HCT116 (cell line): ENCODE data around the gene FNDC3B. TPM values are rescaled to one million over a fixed set of nuclear protein-coding genes. Genes with fewer than 3 reads are reported as not detected.

ENCODE experiments used
- ATAC-seq: fragments of 200-7000 bp; cut with Tn5 transposase; 2 replicates; pipeline ENCODE4 v1.9.1; 2020; ENCODE audit warnings: mild to moderate bottlenecking, moderate library complexity
- BruUV-seq: library from RNA; stranded (reverse); fragments of 400-500 nt; replicated peaks from 2 replicates; lab custom pipeline; 2021; lab: Mats Ljungman, UMichigan
- CTCF ChIA-PET: fragments of 300-600 bp; sonication (Branson Sonifier 250); formaldehyde crosslinking; loops from one replicate; lab custom pipeline; 2021; ENCODE audit warnings: antibody characterized with exemption; lab: Charles Lee
- POLR2A ChIA-PET: fragments of 300-600, 350-600 bp; sonication (Branson Sonifier 250); formaldehyde crosslinking; loops from one replicate; lab custom pipeline; 2021; ENCODE audit warnings: antibody characterized with exemption; lab: Charles Lee
- RAD21 ChIA-PET, 2 experiments: fragments of 300-600 bp; sonication (Branson Sonifier 250); formaldehyde crosslinking; loops; one replicate each; lab custom pipeline; 2023; ENCODE audit warnings: low total read pairs in 2 of 2; ENCODE audit not compliant: uncharacterized antibody in 2 of 2, unreplicated experiment in 2 of 2, low non-redundant PET in 1 of 2; lab: Charles Lee
- DNase-seq: peaks from one replicate; pipeline ENCODE4 v3.0.0-alpha.2; 2010; ENCODE audit warnings: low read depth, low spot score
- H2AFZ ChIP-seq: fragments of 200-600 bp; shearing (Covaris generic), sonication (generic); 2 replicates; pipeline ENCODE4 v1.6.1; 2017; ENCODE audit warnings: low read depth, mixed run types, mixed read lengths, antibody characterized with exemption, low read length; ENCODE audit not compliant: poor library complexity, severe bottlenecking
- H3K27ac ChIP-seq: 2 replicates; pipeline ENCODE4 v1.5.1; 2012; ENCODE audit warnings: low read depth, low read length
- H3K27me3 ChIP-seq: fragments of 200-600 bp; sonication (generic); 2 replicates; pipeline ENCODE4 v1.6.1; 2016; ENCODE audit warnings: mixed run types, low read length, mixed read lengths; ENCODE audit not compliant: insufficient read depth
- H3K36me3 ChIP-seq, 2 experiments: fragments of 200-500 bp in 1 of 2; fragments of 200-600 bp in 1 of 2; sonication (Bioruptor generic) in 1 of 2; sonication (generic) in 1 of 2; 2 replicates each; pipeline versions ENCODE4 v1.5.1 to v1.6.1; 2014 to 2016; ENCODE audit warnings: low read length in 2 of 2, inconsistent platforms in 1 of 2, mixed read lengths in 1 of 2, mixed run types in 1 of 2; ENCODE audit not compliant: insufficient read depth in 2 of 2, control insufficient read depth in 1 of 2
- H3K4me1 ChIP-seq, 2 experiments: fragments of 200-600 bp in 1 of 2; sonication (generic) in 1 of 2; 2 replicates each; pipeline versions ENCODE4 v1.5.1 to v1.6.1; 2012 to 2017; ENCODE audit warnings: low read length in 2 of 2, inconsistent platforms in 1 of 2, mild to moderate bottlenecking in 1 of 2, mixed read lengths in 1 of 2, mixed run types in 1 of 2, moderate library complexity in 1 of 2; ENCODE audit not compliant: insufficient read depth in 2 of 2, control insufficient read depth in 1 of 2
- H3K4me2 ChIP-seq: fragments of 200-600 bp; sonication (generic); 2 replicates; pipeline ENCODE4 v1.6.1; 2017; ENCODE audit warnings: mixed run types, low read length, mixed read lengths
- H3K4me3 ChIP-seq, 2 experiments: fragments of 200-600 bp in 1 of 2; sonication (generic) in 1 of 2; replicated peaks in 1 of 2; 2 replicates each; pipeline ENCODE4 v1.5.1; 2011 to 2016; ENCODE audit warnings: low read length in 2 of 2, control low read depth in 1 of 2, low read depth in 1 of 2, mild to moderate bottlenecking in 1 of 2, mixed read lengths in 1 of 2, mixed run types in 1 of 2
- H3K79me2 ChIP-seq: fragments of 200-600 bp; sonication (generic); 2 replicates; pipeline ENCODE4 v1.6.1; 2017; ENCODE audit warnings: mild to moderate bottlenecking, mixed run types, low read length, moderate library complexity, mixed read lengths; ENCODE audit not compliant: insufficient read depth
- H3K9ac ChIP-seq: fragments of 200-600 bp; sonication (generic); 2 replicates; pipeline ENCODE4 v1.6.1; 2016; ENCODE audit warnings: low read length, mixed read lengths
- H3K9me2 ChIP-seq: fragments of 200-600 bp; sonication (generic), shearing (Covaris generic); 2 replicates; pipeline ENCODE4 v1.6.1; 2017; ENCODE audit warnings: mixed run types, mild to moderate bottlenecking, moderate library complexity; ENCODE audit not compliant: insufficient read depth
- H3K9me3 ChIP-seq, 2 experiments: fragments of 200-500 bp in 1 of 2; fragments of 200-600 bp in 1 of 2; sonication (Bioruptor generic) in 1 of 2; sonication (generic) in 1 of 2; 2 replicates each; pipeline ENCODE4 v1.6.1; 2014 to 2017; ENCODE audit warnings: low read length in 2 of 2, mixed read lengths in 2 of 2, inconsistent platforms in 1 of 2, low read depth in 1 of 2, mild to moderate bottlenecking in 1 of 2, mixed run types in 1 of 2, moderate library complexity in 1 of 2; ENCODE audit not compliant: control insufficient read depth in 1 of 2, insufficient read depth in 1 of 2
- H4K20me1 ChIP-seq: fragments of 200-600 bp; sonication (generic), shearing (Covaris generic); 2 replicates; pipeline ENCODE4 v1.6.1; 2017; ENCODE audit warnings: mixed run types, mild to moderate bottlenecking, moderate library complexity; ENCODE audit not compliant: insufficient read depth
- CBX3 ChIP-seq: IDR thresholded peaks from 2 replicates; pipeline ENCODE4 v1.6.1; 2012; ENCODE audit warnings: low read depth
- CEBPB ChIP-seq: IDR thresholded peaks from 2 replicates; pipeline ENCODE4 v1.6.1; 2012; ENCODE audit warnings: low read depth
- EGR1 ChIP-seq: IDR thresholded peaks from 2 replicates; pipeline ENCODE4 v1.6.1; 2012; ENCODE audit warnings: low read depth
- ELF1 ChIP-seq: IDR thresholded peaks from 2 replicates; pipeline ENCODE4 v1.6.1; 2012; ENCODE audit warnings: low read depth, borderline replicate concordance
- EZH2 ChIP-seq: fragments of 200-600 bp; sonication (generic); IDR thresholded peaks from 2 replicates; pipeline ENCODE4 v1.6.1; 2017; ENCODE audit warnings: antibody characterized with exemption, mixed run types
- JUND ChIP-seq: IDR thresholded peaks from 2 replicates; pipeline ENCODE4 v1.6.1; 2012
- POLR2A ChIP-seq: IDR thresholded peaks from 2 replicates; pipeline ENCODE4 v1.7.0; 2011; ENCODE audit warnings: borderline replicate concordance; ENCODE audit not compliant: insufficient read depth, insufficient read length; ENCODE audit errors: extremely low read depth
- POLR2AphosphoS5 ChIP-seq: IDR thresholded peaks from 2 replicates; pipeline ENCODE4 v1.6.1; 2011; ENCODE audit warnings: mild to moderate bottlenecking, low read depth, low read length, moderate library complexity
- SP1 ChIP-seq: IDR thresholded peaks from 2 replicates; pipeline ENCODE4 v1.6.1; 2012; ENCODE audit warnings: low read depth
- SRF ChIP-seq: IDR thresholded peaks from 2 replicates; pipeline ENCODE4 v1.6.1; 2012; ENCODE audit warnings: low read depth
- TCF7L2 ChIP-seq: IDR thresholded peaks from 2 replicates; pipeline ENCODE4 v1.7.0; 2011; ENCODE audit warnings: borderline replicate concordance, inconsistent platforms; ENCODE audit not compliant: insufficient read depth, insufficient read length; ENCODE audit errors: extremely low read depth
- ZFX ChIP-seq: fragments of 450-650 bp; IDR thresholded peaks from 2 replicates; pipeline ENCODE4 v1.6.1; 2017
- ZNF274 ChIP-seq: fragments of 200-500 bp; sonication (Bioruptor generic); IDR thresholded peaks from 2 replicates; pipeline ENCODE4 v1.6.1; 2014; ENCODE audit warnings: mild to moderate bottlenecking, low read depth, low read length, inconsistent platforms
- intact Hi-C: fragments of 100-400 bp; cut with micrococcal nuclease; formaldehyde crosslinking; loops from 2 replicates; pipeline ENCODE4 v1.10.0; 2022
- total RNA-seq: library from RNA; stranded (reverse); gene quantifications from one replicate; pipeline ENCODE4 v1.2.1, GENCODE V29; 2021; ENCODE audit not compliant: unreplicated experiment
- TF ChIP-seq, protein P1 (sequence below): IDR thresholded peaks from 2 replicates; pipeline ENCODE4 v1.6.1; 2012
- TF ChIP-seq, protein P2 (sequence below): IDR thresholded peaks from 2 replicates; pipeline ENCODE4 v1.6.1; 2012; ENCODE audit warnings: low read depth
- TF ChIP-seq, protein P3 (sequence below), 3 experiments: fragments of 200-600 bp in 1 of 3; sonication (generic) in 1 of 3; IDR thresholded peaks in 2 of 3; conservative IDR thresholded peaks in 1 of 3; 2 replicates each; pipeline ENCODE4 v1.5.1; 2012 to 2017; ENCODE audit warnings: low read depth in 2 of 3, low read length in 2 of 3, antibody characterized with exemption in 1 of 3, borderline replicate concordance in 1 of 3, control low read depth in 1 of 3, mild to moderate bottlenecking in 1 of 3, mixed read lengths in 1 of 3, mixed run types in 1 of 3, moderate library complexity in 1 of 3; ENCODE audit not compliant: insufficient read depth in 1 of 3
- TF ChIP-seq, protein P4 (sequence below): IDR thresholded peaks from 2 replicates; pipeline ENCODE4 v1.6.1; 2011; ENCODE audit warnings: mild to moderate bottlenecking, low read length, moderate library complexity; ENCODE audit not compliant: insufficient replicate concordance; ENCODE audit errors: extremely low read depth

The FNDC3B gene
- total RNA-seq, 1 experiment from 2014 or later, result 45.7 TPM

DNA sequence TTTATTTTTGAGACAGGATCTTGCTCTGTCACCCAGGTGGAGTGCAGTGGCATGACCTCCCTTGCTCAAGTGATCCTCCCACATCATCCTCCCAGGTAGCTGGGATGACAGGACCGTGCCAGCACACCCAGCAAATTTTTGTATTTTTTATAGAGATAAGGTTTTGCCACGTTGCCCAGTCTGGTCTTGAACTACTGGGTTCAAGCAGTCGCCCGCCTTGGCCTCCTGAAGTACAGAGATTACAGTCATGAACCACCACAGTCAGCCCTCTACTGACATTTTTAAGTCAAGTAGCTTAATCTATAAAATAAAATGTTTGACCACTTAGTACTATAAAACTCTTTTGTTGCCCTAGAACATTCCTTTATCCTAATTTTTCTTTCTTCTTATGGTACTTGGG is 198.8 kb downstream of the FNDC3B start:
- H3K4me1 ChIP-seq, result no peaks in the 10 kb centered on the region
- no peak overlapping the region for H2AFZ ChIP-seq
- no peak overlapping the region for H3K9ac ChIP-seq
- H3K9me3 ChIP-seq, result peaks cover 0 to 6% of the 10 kb centered on the region in 2 experiments; a peak in 2 of 4 replicates
- intact Hi-C loops, result no loop called here
- no peaks in the 10 kb centered on the region for H4K20me1 ChIP-seq
- ATAC-seq (no peak), DNase-seq (no peak)
- RAD21 ChIA-PET, result no interaction called here
- POLR2A ChIA-PET, result no interaction called here
- no peaks in the 10 kb centered on the region for H3K9me2 ChIP-seq
- H3K4me3 ChIP-seq, result no peak overlapping the region
- H3K27me3 ChIP-seq, result no peaks in the 10 kb centered on the region
- BruUV-seq, result no TSS peak
- TF ChIP-seq JUND (no peak), SRF (no peak), TCF7L2 (no peak), CEBPB (no peak), CBX3 (no peak), POLR2AphosphoS5 (no peak), SP1 (no peak), ZNF274 (no peak), EZH2 (no peak), POLR2A (no peak), ELF1 (no peak), ZFX (no peak), EGR1 (no peak)
- TF ChIP-seq, protein P1, sequence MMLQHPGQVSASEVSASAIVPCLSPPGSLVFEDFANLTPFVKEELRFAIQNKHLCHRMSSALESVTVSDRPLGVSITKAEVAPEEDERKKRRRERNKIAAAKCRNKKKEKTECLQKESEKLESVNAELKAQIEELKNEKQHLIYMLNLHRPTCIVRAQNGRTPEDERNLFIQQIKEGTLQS, result no peak
- TF ChIP-seq, protein P2, sequence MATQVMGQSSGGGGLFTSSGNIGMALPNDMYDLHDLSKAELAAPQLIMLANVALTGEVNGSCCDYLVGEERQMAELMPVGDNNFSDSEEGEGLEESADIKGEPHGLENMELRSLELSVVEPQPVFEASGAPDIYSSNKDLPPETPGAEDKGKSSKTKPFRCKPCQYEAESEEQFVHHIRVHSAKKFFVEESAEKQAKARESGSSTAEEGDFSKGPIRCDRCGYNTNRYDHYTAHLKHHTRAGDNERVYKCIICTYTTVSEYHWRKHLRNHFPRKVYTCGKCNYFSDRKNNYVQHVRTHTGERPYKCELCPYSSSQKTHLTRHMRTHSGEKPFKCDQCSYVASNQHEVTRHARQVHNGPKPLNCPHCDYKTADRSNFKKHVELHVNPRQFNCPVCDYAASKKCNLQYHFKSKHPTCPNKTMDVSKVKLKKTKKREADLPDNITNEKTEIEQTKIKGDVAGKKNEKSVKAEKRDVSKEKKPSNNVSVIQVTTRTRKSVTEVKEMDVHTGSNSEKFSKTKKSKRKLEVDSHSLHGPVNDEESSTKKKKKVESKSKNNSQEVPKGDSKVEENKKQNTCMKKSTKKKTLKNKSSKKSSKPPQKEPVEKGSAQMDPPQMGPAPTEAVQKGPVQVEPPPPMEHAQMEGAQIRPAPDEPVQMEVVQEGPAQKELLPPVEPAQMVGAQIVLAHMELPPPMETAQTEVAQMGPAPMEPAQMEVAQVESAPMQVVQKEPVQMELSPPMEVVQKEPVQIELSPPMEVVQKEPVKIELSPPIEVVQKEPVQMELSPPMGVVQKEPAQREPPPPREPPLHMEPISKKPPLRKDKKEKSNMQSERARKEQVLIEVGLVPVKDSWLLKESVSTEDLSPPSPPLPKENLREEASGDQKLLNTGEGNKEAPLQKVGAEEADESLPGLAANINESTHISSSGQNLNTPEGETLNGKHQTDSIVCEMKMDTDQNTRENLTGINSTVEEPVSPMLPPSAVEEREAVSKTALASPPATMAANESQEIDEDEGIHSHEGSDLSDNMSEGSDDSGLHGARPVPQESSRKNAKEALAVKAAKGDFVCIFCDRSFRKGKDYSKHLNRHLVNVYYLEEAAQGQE, result no peak
- TF ChIP-seq, protein P3, sequence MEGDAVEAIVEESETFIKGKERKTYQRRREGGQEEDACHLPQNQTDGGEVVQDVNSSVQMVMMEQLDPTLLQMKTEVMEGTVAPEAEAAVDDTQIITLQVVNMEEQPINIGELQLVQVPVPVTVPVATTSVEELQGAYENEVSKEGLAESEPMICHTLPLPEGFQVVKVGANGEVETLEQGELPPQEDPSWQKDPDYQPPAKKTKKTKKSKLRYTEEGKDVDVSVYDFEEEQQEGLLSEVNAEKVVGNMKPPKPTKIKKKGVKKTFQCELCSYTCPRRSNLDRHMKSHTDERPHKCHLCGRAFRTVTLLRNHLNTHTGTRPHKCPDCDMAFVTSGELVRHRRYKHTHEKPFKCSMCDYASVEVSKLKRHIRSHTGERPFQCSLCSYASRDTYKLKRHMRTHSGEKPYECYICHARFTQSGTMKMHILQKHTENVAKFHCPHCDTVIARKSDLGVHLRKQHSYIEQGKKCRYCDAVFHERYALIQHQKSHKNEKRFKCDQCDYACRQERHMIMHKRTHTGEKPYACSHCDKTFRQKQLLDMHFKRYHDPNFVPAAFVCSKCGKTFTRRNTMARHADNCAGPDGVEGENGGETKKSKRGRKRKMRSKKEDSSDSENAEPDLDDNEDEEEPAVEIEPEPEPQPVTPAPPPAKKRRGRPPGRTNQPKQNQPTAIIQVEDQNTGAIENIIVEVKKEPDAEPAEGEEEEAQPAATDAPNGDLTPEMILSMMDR (IDR thresholded peaks at IDR 0.05 in 2 of 3, conservative IDR thresholded peaks at IDR 0.05 in 1 of 3; ENCODE audit: borderline replicate concordance in 1 of 3, insufficient read depth in 1 of 3, low read depth in 2 of 3, low read length in 2 of 3), result no peak
- TF ChIP-seq, protein P4, sequence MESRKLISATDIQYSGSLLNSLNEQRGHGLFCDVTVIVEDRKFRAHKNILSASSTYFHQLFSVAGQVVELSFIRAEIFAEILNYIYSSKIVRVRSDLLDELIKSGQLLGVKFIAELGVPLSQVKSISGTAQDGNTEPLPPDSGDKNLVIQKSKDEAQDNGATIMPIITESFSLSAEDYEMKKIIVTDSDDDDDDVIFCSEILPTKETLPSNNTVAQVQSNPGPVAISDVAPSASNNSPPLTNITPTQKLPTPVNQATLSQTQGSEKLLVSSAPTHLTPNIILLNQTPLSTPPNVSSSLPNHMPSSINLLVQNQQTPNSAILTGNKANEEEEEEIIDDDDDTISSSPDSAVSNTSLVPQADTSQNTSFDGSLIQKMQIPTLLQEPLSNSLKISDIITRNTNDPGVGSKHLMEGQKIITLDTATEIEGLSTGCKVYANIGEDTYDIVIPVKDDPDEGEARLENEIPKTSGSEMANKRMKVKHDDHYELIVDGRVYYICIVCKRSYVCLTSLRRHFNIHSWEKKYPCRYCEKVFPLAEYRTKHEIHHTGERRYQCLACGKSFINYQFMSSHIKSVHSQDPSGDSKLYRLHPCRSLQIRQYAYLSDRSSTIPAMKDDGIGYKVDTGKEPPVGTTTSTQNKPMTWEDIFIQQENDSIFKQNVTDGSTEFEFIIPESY, result no peak
- H3K79me2 ChIP-seq, result no peaks in the 10 kb centered on the region
- H3K4me2 ChIP-seq, result no peak overlapping the region
- H3K36me3 ChIP-seq, result no peaks in the 10 kb centered on the region
- CTCF ChIA-PET, result no interaction called here
- H3K27ac ChIP-seq, result no peak overlapping the region
